IPS DF 19.7 (cell line): Measurements from ENCODE around the gene SYNGR3.
"Not testable (repeated sequence)": the region's sequence is repeated elsewhere in the genome, so short reads cannot be mapped to it uniquely, and the experiment has no call there.

Experiments used
- DNase-seq: peaks from one replicate; pipeline ENCODE4 v3.0.0-alpha.2; 2013; ENCODE audit warnings: low read depth, low spot score

SYNGR3 gene

DNA sequence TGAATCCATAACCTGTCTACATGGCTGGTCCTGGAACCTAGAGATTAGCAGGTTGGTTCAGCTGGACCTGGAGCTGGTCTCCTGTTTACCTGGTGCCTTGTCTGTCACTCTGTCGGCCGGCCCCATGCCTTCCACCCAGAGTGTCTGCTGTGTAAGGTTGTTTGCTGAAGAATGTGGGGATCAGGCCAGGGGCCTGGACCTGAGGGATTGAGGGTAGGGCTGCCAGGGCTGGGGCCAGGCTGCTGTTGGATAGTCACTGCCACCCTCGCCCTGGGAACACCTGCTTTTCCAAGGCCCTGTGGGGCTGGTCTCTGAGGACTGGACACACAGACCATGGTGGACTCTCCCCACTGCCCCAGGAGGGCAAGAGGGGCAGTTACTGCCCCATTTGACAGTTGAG lies 38.4 kb downstream of the SYNGR3 start:
- no peak for DNase-seq

GRCh38 chr16:2028620-2029220 lies 39.0 kb downstream of the SYNGR3 start:
- DNase-seq = no peak

- DNase-seq = no peak
These were observed 39.6 kb downstream of the SYNGR3 start for GRCh38 chr16:2029350-2029749.

- no peak for DNase-seq
These were observed 40.3 kb downstream of the SYNGR3 start for GRCh38 chr16:2030036-2030435.

- no peak for DNase-seq
These were observed 41.4 kb downstream of the SYNGR3 start for GRCh38 chr16:2031081-2031577.

GRCh38 chr16:2032285-2033056 lies 42.7 kb downstream of the SYNGR3 start:
- DNase-seq = no peak

- no peak for DNase-seq
These were observed 43.5 kb downstream of the SYNGR3 start for GRCh38 chr16:2033057-2033908.

- DNase-seq = not testable (repeated sequence)
These were observed 44.3 kb downstream of the SYNGR3 start for GRCh38 chr16:2033909-2034695.

GRCh38 chr16:2034696-2035430 lies 45.1 kb downstream of the SYNGR3 start:
- no peak for DNase-seq

- no peak for DNase-seq
These were observed 45.8 kb downstream of the SYNGR3 start for GRCh38 chr16:2035431-2036199.

GRCh38 chr16:2036200-2036966 lies 46.6 kb downstream of the SYNGR3 start:
- no peak for DNase-seq

DNA sequence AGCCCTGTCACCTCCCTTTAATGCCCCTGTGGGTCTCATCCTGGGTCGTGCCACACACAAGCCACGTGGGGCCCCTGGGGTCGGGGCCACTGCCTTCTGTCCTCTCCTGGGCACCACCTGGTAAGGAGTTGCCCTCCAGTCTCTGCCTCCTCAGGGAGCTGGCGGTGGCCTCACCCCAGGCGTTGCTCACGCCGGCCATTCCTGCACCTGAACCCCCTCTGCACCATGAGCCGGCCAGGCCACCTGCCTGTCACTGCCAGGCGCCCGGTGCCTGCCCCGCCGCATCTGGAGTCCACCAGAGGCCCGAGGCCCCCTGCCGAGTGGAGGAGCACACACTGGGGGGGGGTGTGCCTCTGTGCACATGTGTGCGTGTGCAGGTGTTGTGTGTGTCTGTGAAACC lies 47.3 kb downstream of the SYNGR3 start:
- no peak for DNase-seq

DNA sequence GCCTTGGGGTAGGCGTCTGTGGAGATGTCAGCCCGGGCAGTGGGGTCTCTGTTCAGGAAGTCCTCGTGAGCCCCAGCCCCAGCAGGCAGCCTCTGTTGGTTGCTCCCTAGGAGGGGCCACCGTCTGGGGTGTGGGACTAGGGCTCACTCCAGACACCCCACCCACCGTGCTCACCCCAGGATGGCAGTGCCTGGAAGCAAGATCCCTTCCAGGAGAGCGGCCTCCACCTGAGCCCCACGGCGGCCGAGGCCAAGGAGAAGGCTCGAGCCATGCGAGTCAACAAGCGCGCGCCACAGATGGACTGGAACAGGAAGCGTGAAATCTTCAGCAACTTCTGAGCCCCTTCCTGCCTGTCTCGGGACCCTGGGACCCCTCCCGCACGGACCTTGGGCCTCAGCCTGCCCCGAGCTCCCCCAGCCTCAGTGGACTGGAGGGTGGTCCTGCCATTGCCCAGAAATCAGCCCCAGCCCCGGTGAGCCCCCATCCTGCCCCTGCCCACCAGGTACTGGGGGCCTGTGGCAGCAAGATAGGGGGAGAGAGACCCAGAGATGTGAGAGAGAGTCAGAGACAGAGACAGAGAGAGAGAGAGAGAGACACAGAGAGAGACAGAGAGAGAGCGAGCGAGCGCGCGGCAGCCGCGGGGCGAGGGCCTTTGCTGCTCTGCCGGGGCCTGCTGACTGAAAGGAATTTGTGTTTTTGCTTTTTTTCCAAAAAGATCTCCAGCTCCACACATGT lies 48.0 kb downstream of the SYNGR3 start:
- DNase-seq = no peak

- no peak for DNase-seq
These were observed 48.8 kb downstream of the SYNGR3 start for GRCh38 chr16:2038382-2039231.

DNA sequence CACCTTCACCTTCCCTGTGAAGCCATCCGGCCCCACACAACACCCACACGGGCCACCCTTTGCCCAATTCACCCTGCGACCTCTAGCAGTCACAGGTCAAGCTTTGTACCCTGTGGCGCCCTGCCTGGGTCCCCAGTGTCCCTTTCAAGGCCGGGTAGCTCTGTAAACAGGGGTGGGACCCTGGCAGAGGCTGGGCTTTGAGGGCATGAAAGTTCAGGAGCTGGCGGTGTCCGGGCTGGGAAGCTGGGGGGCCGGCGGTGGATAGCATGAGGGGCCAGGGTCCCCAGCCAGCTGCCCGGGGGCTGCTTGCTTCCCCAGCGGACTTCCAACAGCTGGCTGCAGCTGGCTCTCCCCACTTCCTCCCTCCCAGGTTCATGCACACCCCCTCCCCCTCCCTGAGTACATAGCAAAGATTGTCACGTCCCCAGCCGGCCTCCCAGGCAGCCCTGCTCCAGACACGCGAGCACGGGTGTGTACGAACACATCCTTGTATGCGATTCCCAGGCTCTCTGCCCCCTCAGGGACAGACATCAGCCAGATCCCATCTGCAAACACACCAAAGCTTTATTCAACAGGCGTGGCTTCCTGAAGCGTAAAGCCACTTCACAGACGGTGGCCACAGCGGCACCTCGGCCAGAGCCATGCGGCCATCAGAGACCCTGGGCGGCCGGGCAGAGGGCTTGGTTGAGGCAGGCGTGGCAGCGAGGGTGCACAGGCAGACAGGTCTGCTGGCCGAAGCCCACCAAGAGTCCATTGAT lies 49.7 kb downstream of the SYNGR3 start:
- no peak for DNase-seq

GRCh38 chr16:2040041-2040786 lies 50.4 kb downstream of the SYNGR3 start:
- no peak for DNase-seq
